AG04450 (cell line): ENCODE measurements around the gene ENTPD6. TPM values are rescaled to one million over a fixed set of nuclear protein-coding genes. Genes with fewer than 3 reads are reported as not detected.
"Not testable (repeated sequence)": the region's sequence is repeated elsewhere in the genome, so short reads cannot be mapped to it uniquely, and the experiment has no call there.

ENCODE experiments used
- CTCF ChIA-PET: fragments of 300-600, 350-600 bp; formaldehyde crosslinking; extraction: SDS; loops from one replicate; lab custom pipeline; 2022; ENCODE audit warnings: antibody characterized with exemption, inconsistent platforms; lab: Charles Lee
- POLR2A ChIA-PET: fragments of 350-600 bp; formaldehyde crosslinking; extraction: SDS; loops from one replicate; lab custom pipeline; 2021; ENCODE audit warnings: antibody characterized with exemption, inconsistent platforms; lab: Yijun Ruan, JAX
- DNase-seq: peaks from one replicate; pipeline ENCODE4 v3.0.0-alpha.2; 2011; ENCODE audit warnings: low read depth, low spot score
- H3K27ac ChIP-seq: one replicate; pipeline ENCODE4 v1.5.1; 2012; ENCODE audit warnings: low read depth, low read length, control low read depth
- H3K27me3 ChIP-seq: one replicate; pipeline ENCODE4 v1.6.0; 2012; ENCODE audit warnings: low read length; ENCODE audit not compliant: control insufficient read depth, insufficient read depth
- H3K4me3 ChIP-seq: 2 replicates; pipeline ENCODE4 v1.5.1; 2011; ENCODE audit warnings: mild to moderate bottlenecking, low read depth, low read length, control low read depth
- H3K9me3 ChIP-seq: 2 replicates; pipeline ENCODE4 v1.5.1; 2012; ENCODE audit warnings: low read length; ENCODE audit not compliant: control insufficient read depth, insufficient read depth
- CTCF ChIP-seq: IDR thresholded peaks from 2 replicates; pipeline ENCODE4 v1.5.1; 2011; ENCODE audit warnings: low read depth, low read length, control low read depth, inconsistent platforms
- polyA plus RNA-seq: library from polyadenylated mRNA; depleted of rRNA; stranded (reverse); fragments of >200 nt; gene quantifications from 2 replicates; pipeline ENCODE4 v1.2.3, GENCODE V29; 2011

Gene ENTPD6
- polyA plus RNA-seq, 1 experiment: 39.9 TPM

GRCh38 chr20:25258476-25258805 lies 62.9 kb downstream of the ENTPD6 start:
- Histone ChIP-seq H3K4me3 (no peak overlapping the region), H3K9me3 (no peaks in the 10 kb centered on the region), H3K27ac (no peak overlapping the region), H3K27me3 (no peaks in the 10 kb centered on the region)
- DNase-seq: no peak
- ChIA-PET POLR2A (no interaction called here), CTCF (interaction anchor here (1.4 kb wide), 1 partner anchor 264 kb away, joined by 3 read pairs; no protein-coding TSS in a partner anchor)
- no peak for TF ChIP-seq CTCF

- no peak for DNase-seq
- H3K4me3 ChIP-seq: no peak overlapping the region
- CTCF ChIA-PET: no interaction called here
- H3K27ac ChIP-seq: no peak overlapping the region
- no peak for TF ChIP-seq CTCF
- no peaks in the 10 kb centered on the region for H3K27me3 ChIP-seq
- POLR2A ChIA-PET: no interaction called here
- H3K9me3 ChIP-seq: no peaks in the 10 kb centered on the region
Measured at GRCh38 chr20:25258828-25259227, 63.3 kb downstream of the ENTPD6 start.

GRCh38 chr20:25259358-25259757 lies 63.8 kb downstream of the ENTPD6 start:
- DNase-seq: no peak
- no peak for TF ChIP-seq CTCF
- ChIA-PET CTCF (no interaction called here), POLR2A (no interaction called here)
- H3K9me3 ChIP-seq: no peaks in the 10 kb centered on the region
- H3K27ac ChIP-seq: no peak overlapping the region
- no peaks in the 10 kb centered on the region for H3K27me3 ChIP-seq
- no peak overlapping the region for H3K4me3 ChIP-seq

GRCh38 chr20:25259788-25260254 lies 64.3 kb downstream of the ENTPD6 start:
- no peaks in the 10 kb centered on the region for H3K9me3 ChIP-seq
- no peak overlapping the region for H3K4me3 ChIP-seq
- DNase-seq: no peak
- TF ChIP-seq CTCF: no peak
- no peak overlapping the region for H3K27ac ChIP-seq
- CTCF ChIA-PET: no interaction called here
- POLR2A ChIA-PET: no interaction called here
- no peaks in the 10 kb centered on the region for H3K27me3 ChIP-seq

GRCh38 chr20:25260770-25261437 lies 65.4 kb downstream of the ENTPD6 start:
- CTCF ChIA-PET, POLR2A ChIA-PET, DNase-seq: not testable (repeated sequence)

More at GRCh38 chr20:25260770-25261437, 65.4 kb downstream of the ENTPD6 start:
- H3K4me3 ChIP-seq, H3K27me3 ChIP-seq, H3K9me3 ChIP-seq, H3K27ac ChIP-seq: not testable (repeated sequence)
